Measurements from ENCODE around the gene SHLD2. TPM values are rescaled to one million over a fixed set of nuclear protein-coding genes. Genes with fewer than 3 reads are reported as not detected.
A peak's percentile ranks its signal among the peaks of the same experiment; 100 is the strongest.
"Not testable (repeated sequence)": the region's sequence is repeated elsewhere in the genome, so short reads cannot be mapped to it uniquely, and the experiment has no call there.

SHLD2 gene
- total RNA-seq, 1 donor from 2014 or later = 29.6 TPM

- H3K9me3 Mint-ChIP-seq; CTCF ChIA-PET; ATAC-seq (ENCODE audit: low read depth); H3K27me3 Mint-ChIP-seq; H3K4me3 Mint-ChIP-seq; intact Hi-C loops (cut with micrococcal nuclease); POLR2A ChIA-PET; DNase-seq: not testable (repeated sequence)
- H3K36me3 Mint-ChIP-seq (ENCODE audit: low read depth) = peaks cover 22% of the 10 kb centered on the region
- peak overlapping the region; percentile 47 for H3K27ac Mint-ChIP-seq
- H3K4me1 Mint-ChIP-seq = peaks cover 42% of the 10 kb centered on the region
Measured at GRCh38 chr10:87082219-87082618, 12.8 kb upstream of the SHLD2 start.

- H3K27me3 Mint-ChIP-seq, DNase-seq, CTCF ChIA-PET, H3K9me3 Mint-ChIP-seq, POLR2A ChIA-PET: not testable (repeated sequence)
- H3K4me1 Mint-ChIP-seq = peaks cover 49% of the 10 kb centered on the region
- intact Hi-C loops (cut with micrococcal nuclease) = loop anchor here (1.0 kb wide), 1 partner anchor 11 kb away; the partner anchor contains the start of gene GLUD1
- H3K4me3 Mint-ChIP-seq = peak overlapping the region; percentile 44
- H3K27ac Mint-ChIP-seq = peak overlapping the region; percentile 70
- H3K36me3 Mint-ChIP-seq (ENCODE audit: low read depth) = peaks cover 30% of the 10 kb centered on the region
- ATAC-seq (ENCODE audit: low read depth) = peak; percentile 47
Measured at GRCh38 chr10:87083576-87084290, 11.3 kb upstream of the SHLD2 start.

- H3K4me3 Mint-ChIP-seq, CTCF ChIA-PET, DNase-seq, H3K27me3 Mint-ChIP-seq, H3K9me3 Mint-ChIP-seq: not testable (repeated sequence)
- H3K4me1 Mint-ChIP-seq = peaks cover 52% of the 10 kb centered on the region
- intact Hi-C loops (cut with micrococcal nuclease) = loop anchor here (1.0 kb wide), 1 partner anchor 10 kb away; the partner anchor contains the start of gene GLUD1
- peak; percentile 31 for ATAC-seq (ENCODE audit: low read depth)
- peak overlapping the region; percentile 70 for H3K27ac Mint-ChIP-seq
- peaks cover 33% of the 10 kb centered on the region for H3K36me3 Mint-ChIP-seq (ENCODE audit: low read depth)
- POLR2A ChIA-PET = interaction anchor here (0.7 kb wide), 2 partner anchors 35 to 118 kb away, joined by 4 to 12 read pairs; no protein-coding TSS in a partner anchor
Measured at GRCh38 chr10:87084291-87084782, 10.7 kb upstream of the SHLD2 start.

GRCh38 chr10:87085537-87085936 lies 9.5 kb upstream of the SHLD2 start:
- intact Hi-C loops (cut with micrococcal nuclease) = no loop called here
- ChIA-PET POLR2A (interaction anchor here (0.7 kb wide), 1 partner anchor 1301 kb away, joined by 6 read pairs; no protein-coding TSS in a partner anchor), CTCF (no interaction called here)
- Mint-ChIP-seq H3K4me3 (no peak overlapping the region), H3K27me3 (no peaks in the 10 kb centered on the region), H3K4me1 (peaks cover 60% of the 10 kb centered on the region), H3K27ac (no peak overlapping the region), H3K9me3 (no peaks in the 10 kb centered on the region), H3K36me3 (ENCODE audit: low read depth) (peaks cover 37% of the 10 kb centered on the region)
- DNase-seq = no peak
- ATAC-seq (ENCODE audit: low read depth) = no peak
- TF ChIP-seq CTCF (IDR thresholded peaks at IDR 0.05) = no peak

- Mint-ChIP-seq H3K27ac (no peak overlapping the region), H3K36me3 (ENCODE audit: low read depth) (peaks cover 37% of the 10 kb centered on the region), H3K4me3 (no peak overlapping the region), H3K9me3 (no peaks in the 10 kb centered on the region), H3K4me1 (peaks cover 67% of the 10 kb centered on the region), H3K27me3 (no peaks in the 10 kb centered on the region)
- ChIA-PET POLR2A (no interaction called here), CTCF (no interaction called here)
- DNase-seq = no peak
- no peak for TF ChIP-seq CTCF (IDR thresholded peaks at IDR 0.05)
- no peak for ATAC-seq (ENCODE audit: low read depth)
- intact Hi-C loops (cut with micrococcal nuclease) = loop anchor here (10.0 kb wide), 2 partner anchors 95 to 565 kb away; partner anchors contain the start of gene WAPL
Measured at GRCh38 chr10:87089746-87090145, 5.3 kb upstream of the SHLD2 start.

GRCh38 chr10:87090779-87091178 lies 4.2 kb upstream of the SHLD2 start:
- DNase-seq (no peak), ATAC-seq (ENCODE audit: low read depth) (no peak)
- CTCF ChIA-PET = no interaction called here
- no peaks in the 10 kb centered on the region for H3K27me3 Mint-ChIP-seq
- no peak for TF ChIP-seq CTCF (IDR thresholded peaks at IDR 0.05)
- H3K4me3 Mint-ChIP-seq = no peak overlapping the region
- no peaks in the 10 kb centered on the region for H3K9me3 Mint-ChIP-seq
- intact Hi-C loops (cut with micrococcal nuclease) = loop anchor here (10.0 kb wide), 2 partner anchors 94 to 566 kb away; partner anchors contain the start of gene WAPL
- POLR2A ChIA-PET = no interaction called here
- peaks cover 65% of the 10 kb centered on the region for H3K4me1 Mint-ChIP-seq
- no peak overlapping the region for H3K27ac Mint-ChIP-seq
- peaks cover 36% of the 10 kb centered on the region for H3K36me3 Mint-ChIP-seq (ENCODE audit: low read depth)
